GM23248 (cell line): ENCODE data around the gene LRMDA.

Source experiments
- EZH2 ChIP-seq: fragments of 200-600 bp; sonication (generic); IDR thresholded peaks from 2 replicates; pipeline ENCODE4 v1.6.1; 2018; ENCODE audit warnings: antibody characterized with exemption, mild to moderate bottlenecking; ENCODE audit not compliant: insufficient read depth, poor library complexity, severe bottlenecking
- EZH2phosphoT487 ChIP-seq: fragments of 200-600 bp; sonication (generic); IDR thresholded peaks from 2 replicates; pipeline ENCODE4 v1.6.1; 2018; ENCODE audit warnings: antibody characterized with exemption, moderate library complexity, mild to moderate bottlenecking, low read depth; ENCODE audit not compliant: insufficient read depth

- TF ChIP-seq EZH2 (no peak), EZH2phosphoT487 (no peak)
Observed at GRCh38 chr10:76299501-76299900, 868.1 kb downstream of the LRMDA start.
